Heart left ventricle (tissue), 13 donors: ENCODE results near the gene SPRED3.

Experiments
- CTCF ChIP-seq, 12 donors: fragments of 200-600 bp; sonication (generic) in 4 of 12; IDR thresholded peaks; one replicate each; pipeline versions ENCODE4 v1.5.0 to v1.8.0; 2018 to 2022; ENCODE audit warnings: antibody characterized with exemption in 12 of 12, mild to moderate bottlenecking in 5 of 12
- POLR2A ChIP-seq, 2 donors: fragments of 450-650 bp; IDR thresholded peaks; one replicate each; pipeline ENCODE4 v1.6.1; 2017; ENCODE audit warnings: antibody characterized with exemption in 2 of 2, mild to moderate bottlenecking in 2 of 2, moderate library complexity in 2 of 2
- donor health status: ischemic (EF 13 %, LVEDD 7.1; RV severe dilation, severe dysfunction).
- donor health status: DM: no; HTN: yes; CAD: no.
- donor health status: DM: no; HTN: no; CAD: no.
- donor health status: ischemic (EF 25% LVEDD 6.9; RV normal size, moderate dysfunction).
- donor health status: ischemic (EF 25% LVEDD 5.7; RV mildly dilated, moderate dysfunction).
- donor health status: ischemic (EF 35%, LVEDD 5.7; RV mildly dilated, moderate dysfunction).
- donor health status: nonischemic (EF 11% LVEDD 7.7; RV severe dilation, severe dysfunction).
- donor health status: DM: yes; HTN: yes; CAD: no.
- donor health status: PGD.
- donor health status: ischemic (EF 29% LVEDD 5.4; RV normal size, mild dysfunction).
- donor health status: nonischemic (EF 23%, LVEDD 6.1; RV moderate dilation, normal function).

- TF ChIP-seq CTCF (IDR thresholded peaks at IDR 0.05) (no peak), POLR2A (IDR thresholded peaks at IDR 0.05) (no peak)
These were observed 17.4 kb upstream of the SPRED3 start for GRCh38 chr19:38371081-38371480.
